Esophagus squamous epithelium (tissue), 5 donors: ENCODE measurements around the gene ABCD3. TPM values are rescaled to one million over a fixed set of nuclear protein-coding genes. Genes with fewer than 3 reads are reported as not detected.

Experiments used
- DNase-seq: peaks from one replicate; lab custom pipeline; 2025; lab: John Stamatoyannopoulos, UW
- H3K27ac ChIP-seq, 4 donors: fragments of 200-600 bp; sonication (generic); one replicate each; pipeline ENCODE4 v1.5.1; 2016 to 2019; ENCODE audit warnings: mild to moderate bottlenecking in 1 of 4
- H3K27me3 ChIP-seq, 4 donors: fragments of 200-600 bp; sonication (generic); 1 replicate in 3 of 4; 2 replicates in 1 of 4; pipeline versions ENCODE4 v1.5.1 to v1.6.0; 2017 to 2021; ENCODE audit warnings: antibody characterized with exemption in 1 of 4
- H3K36me3 ChIP-seq, 3 donors: fragments of 200-600 bp; sonication (generic); one replicate each; pipeline ENCODE4 v1.5.1; 2016 to 2019
- H3K4me1 ChIP-seq, 3 donors: fragments of 200-600 bp; sonication (generic); one replicate each; pipeline ENCODE4 v1.5.1; 2017 to 2019
- H3K4me3 ChIP-seq, 4 donors: fragments of 200-600 bp; sonication (generic); 1 replicate in 3 of 4; 2 replicates in 1 of 4; pipeline ENCODE4 v1.5.1; 2016 to 2019; ENCODE audit warnings: mild to moderate bottlenecking in 2 of 4, moderate library complexity in 1 of 4
- H3K9me3 ChIP-seq, 3 donors: fragments of 200-600 bp; sonication (generic); one replicate each; pipeline ENCODE4 v1.5.1; 2016 to 2019
- POLR2A ChIP-seq, 4 donors: fragments of 450-650 bp; IDR thresholded peaks; one replicate each; pipeline ENCODE4 v1.6.1; 2017; ENCODE audit warnings: antibody characterized with exemption in 4 of 4, mild to moderate bottlenecking in 4 of 4, moderate library complexity in 3 of 4
- WGBS, 2 donors: methylation state at CpG; one replicate each; pipeline ENCODE4 v1.1.5; 2018; 5-methylcytosine and 5-hydroxymethylcytosine counted together
- intact Hi-C: fragments of 100-400 bp; cut with DNase I; formaldehyde crosslinking; loops from one replicate; pipeline ENCODE4 v1.15.0; 2022
- total RNA-seq, 4 donors: library from RNA; depleted of rRNA; stranded (reverse); fragments of >200 nt; gene quantifications; one replicate each; pipeline ENCODE4 v1.1.0, GENCODE V29; 2016
- TF ChIP-seq, protein P1 (sequence below), 6 experiments: fragments of 450-650 bp in 4 of 6; fragments of 200-600 bp in 2 of 6; sonication (generic) in 2 of 6; IDR thresholded peaks; one replicate each; pipeline ENCODE4 v1.5.1; 2016 to 2019; ENCODE audit warnings: antibody characterized with exemption in 6 of 6, mild to moderate bottlenecking in 4 of 6, moderate library complexity in 4 of 6
- donor health status: DM: yes; HTN: yes; CAD: no.

Gene ABCD3
- total RNA-seq, 4 donors from 2014 or later = 30.2 to 34.5 (median 32.1) TPM

DNA sequence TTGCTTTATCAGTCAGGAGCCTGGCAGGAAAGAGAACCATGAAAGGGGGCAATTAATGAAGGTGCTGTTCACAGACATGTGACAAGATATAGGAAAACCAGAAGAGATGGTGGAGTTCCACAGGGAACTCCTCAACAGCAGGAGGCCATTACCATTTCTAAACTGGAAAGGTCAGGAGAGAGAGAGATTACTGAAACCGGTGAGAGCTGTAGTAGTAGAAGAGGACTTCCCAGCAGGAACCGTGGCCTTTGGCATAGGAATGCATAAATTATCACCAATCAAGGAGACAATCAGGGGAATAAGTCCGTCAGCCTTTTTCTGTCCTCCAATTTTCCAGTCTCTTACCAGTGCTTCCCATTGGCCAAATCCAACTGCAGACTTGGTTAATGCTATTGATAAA lies 23.0 kb upstream of the ABCD3 start:
- Histone ChIP-seq H3K4me1 (peaks cover 0 to 8% (median 4%) of the 10 kb centered on the region in 3 donors), H3K4me3 (no peak overlapping the region), H3K27ac (no peak overlapping the region), H3K27me3 (no peaks in the 10 kb centered on the region), H3K9me3 (no peaks in the 10 kb centered on the region), H3K36me3 (no peaks in the 10 kb centered on the region)
- intact Hi-C loops = no loop called here
- WGBS, 2 donors = 63 to 64% methylated on average over 3 of the region's 3 CpGs
- TF ChIP-seq, protein P1, sequence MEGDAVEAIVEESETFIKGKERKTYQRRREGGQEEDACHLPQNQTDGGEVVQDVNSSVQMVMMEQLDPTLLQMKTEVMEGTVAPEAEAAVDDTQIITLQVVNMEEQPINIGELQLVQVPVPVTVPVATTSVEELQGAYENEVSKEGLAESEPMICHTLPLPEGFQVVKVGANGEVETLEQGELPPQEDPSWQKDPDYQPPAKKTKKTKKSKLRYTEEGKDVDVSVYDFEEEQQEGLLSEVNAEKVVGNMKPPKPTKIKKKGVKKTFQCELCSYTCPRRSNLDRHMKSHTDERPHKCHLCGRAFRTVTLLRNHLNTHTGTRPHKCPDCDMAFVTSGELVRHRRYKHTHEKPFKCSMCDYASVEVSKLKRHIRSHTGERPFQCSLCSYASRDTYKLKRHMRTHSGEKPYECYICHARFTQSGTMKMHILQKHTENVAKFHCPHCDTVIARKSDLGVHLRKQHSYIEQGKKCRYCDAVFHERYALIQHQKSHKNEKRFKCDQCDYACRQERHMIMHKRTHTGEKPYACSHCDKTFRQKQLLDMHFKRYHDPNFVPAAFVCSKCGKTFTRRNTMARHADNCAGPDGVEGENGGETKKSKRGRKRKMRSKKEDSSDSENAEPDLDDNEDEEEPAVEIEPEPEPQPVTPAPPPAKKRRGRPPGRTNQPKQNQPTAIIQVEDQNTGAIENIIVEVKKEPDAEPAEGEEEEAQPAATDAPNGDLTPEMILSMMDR (IDR thresholded peaks at IDR 0.05) = no peak
- TF ChIP-seq POLR2A (IDR thresholded peaks at IDR 0.05) = no peak
- no peak for DNase-seq

DNA sequence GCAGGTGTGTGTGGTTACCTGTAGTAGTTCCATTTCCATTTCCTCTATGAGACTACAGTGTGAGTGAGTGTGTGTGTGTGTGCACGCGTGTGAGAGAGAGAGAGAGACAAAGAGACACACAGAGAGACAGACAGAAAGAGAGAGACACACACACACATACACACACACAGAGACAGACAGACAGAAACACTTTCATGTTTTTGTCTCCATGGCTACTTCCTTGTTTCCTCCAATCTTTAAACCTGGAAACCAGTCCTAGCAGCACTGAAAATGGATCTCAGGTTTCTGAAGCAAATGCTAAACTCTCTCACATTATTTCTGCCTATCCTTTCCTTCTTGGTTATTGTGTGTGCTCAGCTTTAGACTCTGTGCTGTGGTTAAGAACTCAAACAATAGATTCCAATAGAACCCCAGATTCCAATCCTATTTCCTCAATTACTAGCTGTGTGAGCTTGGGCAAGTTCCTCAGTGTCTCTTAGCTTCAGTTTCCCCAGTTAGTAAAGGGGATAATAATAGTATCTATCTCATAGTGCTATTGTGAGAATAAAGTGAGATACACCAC lies 22.4 kb upstream of the ABCD3 start:
- 88 to 100% methylated on average over 2 of the region's 2 CpGs for WGBS, 2 donors
- Histone ChIP-seq H3K4me3 (no peak overlapping the region), H3K4me1 (peaks cover 0 to 14% (median 4%) of the 10 kb centered on the region in 3 donors), H3K27me3 (no peaks in the 10 kb centered on the region), H3K27ac (no peak overlapping the region), H3K36me3 (no peaks in the 10 kb centered on the region), H3K9me3 (no peaks in the 10 kb centered on the region)
- no peak for DNase-seq
- intact Hi-C loops = no loop called here
- TF ChIP-seq, protein P1 (IDR thresholded peaks at IDR 0.05) = no peak
- TF ChIP-seq POLR2A (IDR thresholded peaks at IDR 0.05) = no peak

DNA sequence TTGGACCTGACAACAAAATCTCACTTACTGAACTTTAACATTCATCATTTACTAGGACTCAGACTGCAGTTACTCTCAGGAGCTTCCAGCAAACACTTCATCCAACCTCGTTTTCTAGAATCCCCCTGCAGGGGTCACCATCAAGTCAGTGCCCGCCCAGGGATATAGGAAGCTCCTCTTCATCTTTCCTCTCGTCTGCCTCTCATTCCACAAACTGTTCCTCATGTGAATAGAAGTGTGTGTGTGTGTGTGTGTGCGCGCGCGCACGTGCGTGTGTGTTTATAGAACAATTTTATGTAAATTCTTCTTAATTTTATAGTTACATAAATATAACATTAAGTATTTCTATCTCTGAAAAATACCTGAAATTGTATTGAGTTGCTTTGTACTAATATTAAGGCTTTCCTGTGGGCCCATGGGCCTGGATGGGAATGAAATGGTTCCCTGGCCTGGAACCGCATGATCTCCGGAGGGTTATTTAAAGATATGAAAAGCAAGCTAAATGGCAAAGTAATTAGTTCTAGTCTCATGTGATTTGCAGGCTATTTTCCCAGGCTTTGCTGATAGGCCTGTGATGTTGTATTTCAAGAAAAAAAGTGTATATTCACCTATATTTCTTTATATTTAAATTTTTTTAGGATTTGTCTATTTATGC lies 21.7 kb upstream of the ABCD3 start:
- no peaks in the 10 kb centered on the region for H3K27me3 ChIP-seq
- no peak overlapping the region for H3K27ac ChIP-seq
- H3K36me3 ChIP-seq = no peaks in the 10 kb centered on the region
- no peak for DNase-seq
- peaks cover 0 to 19% (median 4%) of the 10 kb centered on the region in 3 donors for H3K4me1 ChIP-seq
- no peaks in the 10 kb centered on the region for H3K9me3 ChIP-seq
- no peak for TF ChIP-seq POLR2A (IDR thresholded peaks at IDR 0.05)
- TF ChIP-seq, protein P1 (IDR thresholded peaks at IDR 0.05) = no peak
- intact Hi-C loops = no loop called here
- H3K4me3 ChIP-seq = no peak overlapping the region
- WGBS, 2 donors = 78 to 88% methylated on average over 11 of the region's 11 CpGs

DNA sequence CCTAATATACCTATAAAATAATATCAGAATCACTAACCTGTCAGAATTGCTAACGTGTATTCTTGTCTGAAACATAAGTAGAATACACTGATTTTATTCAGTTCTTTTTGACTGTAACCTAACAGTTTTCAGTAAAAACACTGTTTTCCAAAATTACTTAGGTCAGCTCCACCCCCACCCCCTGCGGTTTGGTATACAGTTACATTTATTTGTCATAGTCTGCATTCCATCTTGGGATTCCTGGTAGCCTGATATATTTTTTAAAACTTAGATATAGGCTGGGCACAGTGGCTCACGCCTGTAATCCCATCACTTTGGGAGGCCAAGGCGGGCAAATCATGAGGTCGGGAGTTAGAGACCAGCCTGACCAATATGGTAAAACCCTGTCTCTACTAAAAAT lies 19.8 kb upstream of the ABCD3 start:
- peaks cover 0 to 24% (median 4%) of the 10 kb centered on the region in 3 donors for H3K4me1 ChIP-seq
- no peak for DNase-seq
- H3K9me3 ChIP-seq = no peaks in the 10 kb centered on the region
- WGBS, 2 donors = 87 to 89% methylated on average over 5 of the region's 5 CpGs
- TF ChIP-seq POLR2A (IDR thresholded peaks at IDR 0.05) = no peak
- TF ChIP-seq, protein P1 (IDR thresholded peaks at IDR 0.05) = no peak
- H3K27me3 ChIP-seq = no peaks in the 10 kb centered on the region
- H3K36me3 ChIP-seq = no peaks in the 10 kb centered on the region
- intact Hi-C loops = no loop called here
- no peak overlapping the region for H3K27ac ChIP-seq
- no peak overlapping the region for H3K4me3 ChIP-seq

DNA sequence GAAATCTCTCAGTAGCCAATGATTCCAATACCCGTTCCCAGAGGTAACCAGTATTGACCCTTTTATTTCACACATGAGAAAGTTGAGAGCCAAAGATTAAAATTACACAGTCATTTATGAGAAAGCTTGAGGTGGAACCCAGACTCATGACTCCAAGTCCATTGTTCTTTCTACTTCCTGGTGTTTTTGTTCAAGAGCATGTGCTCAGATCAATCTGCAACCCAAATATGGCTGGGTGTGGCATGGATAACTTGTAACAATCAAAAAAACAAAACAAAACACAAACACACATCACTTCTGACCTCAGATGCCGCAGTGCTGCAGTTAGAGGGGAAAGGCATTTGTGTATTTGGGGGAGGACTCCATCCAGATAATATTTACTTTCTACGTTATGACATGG lies 18.7 kb upstream of the ABCD3 start:
- no peak overlapping the region for H3K4me3 ChIP-seq
- WGBS, 2 donors = 80 to 84% methylated on average over 3 of the region's 3 CpGs
- no peak for TF ChIP-seq POLR2A (IDR thresholded peaks at IDR 0.05)
- TF ChIP-seq, protein P1 (IDR thresholded peaks at IDR 0.05) = no peak
- DNase-seq = no peak
- intact Hi-C loops = no loop called here
- H3K27ac ChIP-seq = no peak overlapping the region
- no peaks in the 10 kb centered on the region for H3K27me3 ChIP-seq
- H3K36me3 ChIP-seq = no peaks in the 10 kb centered on the region
- H3K9me3 ChIP-seq = no peaks in the 10 kb centered on the region
- H3K4me1 ChIP-seq = peaks cover 0 to 24% (median 4%) of the 10 kb centered on the region in 3 donors
